ENCODE data around the gene PEAK3. TPM values are rescaled to one million over a fixed set of nuclear protein-coding genes. Genes with fewer than 3 reads are reported as not detected.
"Not testable (repeated sequence)": the region's sequence is repeated elsewhere in the genome, so short reads cannot be mapped to it uniquely, and the experiment has no call there.

The PEAK3 gene
- total and polyA plus RNA-seq, 2 experiments from 2014 or later = 0.15 TPM; not detected in 1

DNA sequence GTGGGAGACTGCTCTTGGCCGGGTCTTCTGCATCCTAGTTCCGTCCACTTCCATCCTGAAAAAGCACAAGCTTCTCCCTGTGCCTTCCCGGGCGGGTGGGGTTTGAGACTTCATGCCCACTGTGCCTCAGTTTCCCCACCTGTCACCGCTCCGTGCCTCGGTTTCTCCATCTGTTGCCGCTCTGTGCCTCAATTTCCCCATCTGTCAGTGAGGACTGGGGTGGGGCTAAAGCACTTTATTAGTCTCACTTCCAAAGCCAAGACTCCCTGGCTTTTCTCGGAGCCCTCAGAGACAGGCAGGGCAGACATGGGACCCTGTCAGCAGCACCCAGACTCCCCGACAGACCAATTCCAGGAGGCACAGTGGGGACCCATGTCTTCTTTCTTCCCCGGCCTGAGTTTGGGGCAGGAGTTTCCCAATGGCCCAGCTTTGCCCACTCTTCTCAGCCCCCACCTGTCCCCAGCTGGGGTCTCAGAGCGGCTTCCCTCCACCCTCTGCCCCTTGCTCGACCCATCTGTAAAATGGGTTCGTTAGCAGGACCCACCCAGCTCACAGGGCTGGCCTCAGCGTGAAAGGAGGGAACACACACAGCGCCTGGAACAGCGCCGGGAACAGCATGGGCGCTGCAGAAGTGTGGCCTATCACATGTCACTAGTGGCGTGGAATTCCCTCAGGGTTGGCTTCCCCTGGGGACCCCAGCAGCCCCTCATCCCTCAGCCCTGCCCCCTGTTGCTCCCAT is 4.6 kb upstream of the PEAK3 start:
- Histone ChIP-seq H2AFZ (no peak overlapping the region), H3K27me3 (peaks cover 63% of the 10 kb centered on the region), H3K4me2 (no peak overlapping the region), H4K20me1 (ENCODE audit: insufficient read depth, poor library complexity, severe bottlenecking) (peaks cover 3% of the 10 kb centered on the region), H3K4me3 (no peak overlapping the region), H3K4me1 (ENCODE audit: insufficient read depth) (peaks cover 26% of the 10 kb centered on the region), H3K36me3 (replicated peaks; ENCODE audit: insufficient read depth, low read depth) (no peaks in the 10 kb centered on the region), H3K9me2 (replicated peaks; ENCODE audit: insufficient read depth) (no peaks in the 10 kb centered on the region), H3K79me2 (no peaks in the 10 kb centered on the region), H3K9me3 (ENCODE audit: low read depth) (no peaks in the 10 kb centered on the region), H3K27ac (no peak overlapping the region)
- no peak for DNase-seq (ENCODE audit: low spot score)
- TF ChIP-seq EZH2phosphoT487 (IDR thresholded peaks at IDR 0.05; ENCODE audit: low read depth, severe bottlenecking, unreplicated experiment) = no peak
- 86% methylated on average over 20 of the region's 20 CpGs for WGBS (ENCODE audit: low lambda C conversion rate, missing lambda C conversion rate)

DNA sequence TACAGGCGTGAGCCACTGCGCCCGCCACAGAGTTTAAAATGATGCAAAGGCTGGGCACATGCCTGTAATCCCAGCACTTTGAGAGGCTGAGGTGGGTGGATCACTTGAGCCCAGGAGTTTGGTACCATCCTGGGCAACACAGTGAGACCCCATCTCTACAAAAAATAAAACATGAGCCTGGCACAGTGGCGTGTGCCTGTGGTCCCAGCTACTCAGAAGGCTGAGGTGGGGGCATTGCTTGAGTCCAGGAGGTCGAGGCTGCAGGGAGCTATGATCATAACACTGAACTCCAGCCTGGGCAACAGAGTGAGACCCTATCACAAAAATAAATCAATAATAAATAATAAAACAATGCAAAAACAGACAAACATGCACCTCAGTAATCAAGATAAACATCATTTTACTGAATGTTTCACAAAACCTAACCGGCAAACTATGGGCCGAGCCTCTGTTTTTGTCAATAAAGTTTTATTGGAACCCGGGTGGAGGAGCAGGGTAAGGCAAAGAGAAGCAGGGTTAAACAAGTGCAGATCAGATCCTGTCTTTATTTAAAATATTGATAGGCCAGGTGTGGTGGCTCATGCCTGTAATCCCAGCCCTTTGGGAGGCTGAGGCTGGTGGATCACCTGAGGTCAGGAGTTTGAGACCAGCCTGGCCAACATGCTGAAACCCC is 2.0 kb upstream of the PEAK3 start:
- H3K4me2 ChIP-seq = no peak overlapping the region
- TF ChIP-seq EZH2 (IDR thresholded peaks at IDR 0.05; ENCODE audit: borderline replicate concordance) (no peak), EZH2phosphoT487 (IDR thresholded peaks at IDR 0.05; ENCODE audit: low read depth, severe bottlenecking, unreplicated experiment) (no peak)
- TF ChIP-seq, protein P1, sequence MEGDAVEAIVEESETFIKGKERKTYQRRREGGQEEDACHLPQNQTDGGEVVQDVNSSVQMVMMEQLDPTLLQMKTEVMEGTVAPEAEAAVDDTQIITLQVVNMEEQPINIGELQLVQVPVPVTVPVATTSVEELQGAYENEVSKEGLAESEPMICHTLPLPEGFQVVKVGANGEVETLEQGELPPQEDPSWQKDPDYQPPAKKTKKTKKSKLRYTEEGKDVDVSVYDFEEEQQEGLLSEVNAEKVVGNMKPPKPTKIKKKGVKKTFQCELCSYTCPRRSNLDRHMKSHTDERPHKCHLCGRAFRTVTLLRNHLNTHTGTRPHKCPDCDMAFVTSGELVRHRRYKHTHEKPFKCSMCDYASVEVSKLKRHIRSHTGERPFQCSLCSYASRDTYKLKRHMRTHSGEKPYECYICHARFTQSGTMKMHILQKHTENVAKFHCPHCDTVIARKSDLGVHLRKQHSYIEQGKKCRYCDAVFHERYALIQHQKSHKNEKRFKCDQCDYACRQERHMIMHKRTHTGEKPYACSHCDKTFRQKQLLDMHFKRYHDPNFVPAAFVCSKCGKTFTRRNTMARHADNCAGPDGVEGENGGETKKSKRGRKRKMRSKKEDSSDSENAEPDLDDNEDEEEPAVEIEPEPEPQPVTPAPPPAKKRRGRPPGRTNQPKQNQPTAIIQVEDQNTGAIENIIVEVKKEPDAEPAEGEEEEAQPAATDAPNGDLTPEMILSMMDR (IDR thresholded peaks at IDR 0.05; ENCODE audit: poor library complexity) = no peak
- no peak for DNase-seq (ENCODE audit: low spot score)
- H2AFZ ChIP-seq = no peak overlapping the region
- H4K20me1 ChIP-seq (ENCODE audit: insufficient read depth, poor library complexity, severe bottlenecking) = no peaks in the 10 kb centered on the region
- H3K79me2 ChIP-seq = no peaks in the 10 kb centered on the region
- H3K27ac ChIP-seq = no peak overlapping the region
- H3K9me3 ChIP-seq (ENCODE audit: low read depth) = no peaks in the 10 kb centered on the region
- WGBS (ENCODE audit: low lambda C conversion rate, missing lambda C conversion rate) = 92% methylated on average over 8 of the region's 8 CpGs
- H3K36me3 ChIP-seq (replicated peaks; ENCODE audit: insufficient read depth, low read depth) = no peaks in the 10 kb centered on the region
- H3K4me3 ChIP-seq = no peak overlapping the region
- H3K27me3 ChIP-seq = peaks cover 37% of the 10 kb centered on the region
- H3K4me1 ChIP-seq (ENCODE audit: insufficient read depth) = peaks cover 11% of the 10 kb centered on the region
- no peaks in the 10 kb centered on the region for H3K9me2 ChIP-seq (replicated peaks; ENCODE audit: insufficient read depth)

DNA sequence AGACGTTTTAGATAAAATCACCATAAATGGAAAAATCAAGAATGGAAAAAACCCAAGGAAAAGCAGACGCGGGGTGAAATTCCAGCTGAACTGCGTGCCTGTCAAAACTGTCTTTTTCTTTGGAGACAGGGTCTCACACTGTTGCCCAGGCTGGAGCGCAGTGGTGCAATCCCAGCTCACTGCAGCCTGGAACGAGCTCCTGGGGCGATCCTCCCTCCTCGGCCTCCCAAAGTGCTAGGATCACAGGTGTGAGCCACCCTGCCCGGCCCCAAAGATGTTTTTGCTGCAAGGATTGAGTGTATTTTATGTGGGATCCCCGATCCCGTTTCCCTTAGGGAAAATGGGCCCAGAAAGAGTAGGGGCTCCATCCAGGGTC is 875 bp upstream of the PEAK3 start:
- DNase-seq (ENCODE audit: low spot score) = no peak
- WGBS (ENCODE audit: low lambda C conversion rate, missing lambda C conversion rate) = 62% methylated on average over 11 of the region's 11 CpGs
- H3K27ac ChIP-seq = no peak overlapping the region
- H3K4me3 ChIP-seq = no peak overlapping the region
- no peaks in the 10 kb centered on the region for H3K9me2 ChIP-seq (replicated peaks; ENCODE audit: insufficient read depth)
- peaks cover 26% of the 10 kb centered on the region for H3K27me3 ChIP-seq
- H3K4me1 ChIP-seq (ENCODE audit: insufficient read depth) = peaks cover 11% of the 10 kb centered on the region
- peak overlapping the region; percentile 84 for H3K4me2 ChIP-seq
- no peaks in the 10 kb centered on the region for H3K79me2 ChIP-seq
- no peak for TF ChIP-seq EZH2 (IDR thresholded peaks at IDR 0.05; ENCODE audit: borderline replicate concordance)
- TF ChIP-seq EZH2phosphoT487 (IDR thresholded peaks at IDR 0.05; ENCODE audit: low read depth, severe bottlenecking, unreplicated experiment) = no peak
- TF ChIP-seq, protein P1 (IDR thresholded peaks at IDR 0.05; ENCODE audit: poor library complexity) = no peak
- H4K20me1 ChIP-seq (ENCODE audit: insufficient read depth, poor library complexity, severe bottlenecking) = no peaks in the 10 kb centered on the region
- no peaks in the 10 kb centered on the region for H3K36me3 ChIP-seq (replicated peaks; ENCODE audit: insufficient read depth, low read depth)
- no peak overlapping the region for H2AFZ ChIP-seq
- no peaks in the 10 kb centered on the region for H3K9me3 ChIP-seq (ENCODE audit: low read depth)

DNA sequence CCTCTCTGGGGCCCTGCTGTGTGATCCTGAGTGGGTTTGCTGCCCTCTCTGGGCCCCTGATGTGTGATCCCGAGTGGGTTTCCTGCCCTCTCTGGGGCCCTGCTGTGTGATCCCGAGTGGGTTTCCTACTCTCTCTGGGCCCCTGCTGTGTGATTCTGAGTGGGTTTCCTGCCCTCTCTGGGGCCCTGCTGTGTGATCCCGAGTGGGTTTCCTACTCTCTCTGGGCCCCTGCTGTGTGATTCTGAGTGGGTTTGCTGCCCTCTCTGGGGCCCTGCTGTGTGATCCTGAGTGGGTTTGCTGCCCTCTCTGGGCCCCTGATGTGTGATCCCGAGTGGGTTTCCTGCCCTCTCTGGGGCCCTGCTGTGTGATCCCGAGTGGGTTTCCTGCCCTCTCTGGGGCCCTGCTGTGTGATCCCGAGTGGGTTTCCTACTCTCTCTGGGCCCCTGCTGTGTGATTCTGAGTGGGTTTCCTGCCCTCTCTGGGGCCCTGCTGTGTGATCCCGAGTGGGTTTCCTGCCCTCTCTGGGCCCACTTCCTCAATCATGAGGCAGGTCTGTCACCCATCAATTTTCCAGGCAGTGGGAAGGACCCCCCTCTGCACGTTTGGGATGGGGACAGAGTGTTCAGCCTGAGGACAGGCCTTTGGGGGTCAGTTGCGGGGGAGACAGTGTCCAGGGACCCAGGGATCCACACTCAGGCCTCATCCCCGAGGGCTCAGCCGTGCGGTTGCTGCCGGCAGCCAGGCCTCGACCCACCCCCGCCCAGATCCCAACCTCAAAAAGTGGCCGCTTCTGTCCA is 512 bp downstream of the PEAK3 start:
- Histone ChIP-seq H3K4me1 (ENCODE audit: insufficient read depth) (peaks cover 11% of the 10 kb centered on the region), H3K4me2 (peak overlapping the region; percentile 84), H3K27me3 (peaks cover 15% of the 10 kb centered on the region)
- H3K9me2 ChIP-seq (replicated peaks; ENCODE audit: insufficient read depth); H3K79me2 ChIP-seq; H3K4me3 ChIP-seq; H3K9me3 ChIP-seq (ENCODE audit: low read depth); H3K27ac ChIP-seq; H4K20me1 ChIP-seq (ENCODE audit: insufficient read depth, poor library complexity, severe bottlenecking); DNase-seq (ENCODE audit: low spot score); H3K36me3 ChIP-seq (replicated peaks; ENCODE audit: insufficient read depth, low read depth); H2AFZ ChIP-seq: not testable (repeated sequence)
- 26% methylated on average over 12 of the region's 16 CpGs for WGBS (ENCODE audit: low lambda C conversion rate, missing lambda C conversion rate)

Measured in hepatocyte (in vitro differentiated cells).